Caki2 (cell line): ENCODE measurements around the gene DMRTC2. TPM values are rescaled to one million over a fixed set of nuclear protein-coding genes. Genes with fewer than 3 reads are reported as not detected.

Experiments
- DNase-seq: peaks from one replicate; pipeline ENCODE4 v3.0.0-alpha.2; 2015; ENCODE audit warnings: low read depth
- in situ Hi-C: cut with HindIII; loops from 2 replicates; pipeline ENCODE4 v1.10.0; 2016; ENCODE audit warnings: low sequenced_read_pairs, low pct_unique_long_range_greater_than_20kb, mixed read lengths
- total RNA-seq: library from RNA; depleted of rRNA; stranded (reverse); fragments of >200 nt; shearing (Covaris generic); gene quantifications from 2 replicates; pipeline ENCODE4 v1.2.3, GENCODE V29; 2014; ENCODE audit warnings: low replicate concordance; rRNA removed

Gene DMRTC2
- not detected in 2 replicates for total RNA-seq

- in situ Hi-C loops: no loop called here
- DNase-seq: no peak
Observed at GRCh38 chr19:41845001-41845050, at the start of gene DMRTC2. Gene DMRTC2, plus strand, starts transcription at chr19:41845042. Its CDS starts 2,387 bp downstream, at chr19:41847429.

GRCh38 chr19:41796362-41796761, 48.5 kb upstream of the DMRTC2 start, which contains the start of gene CEACAM3:
Gene CEACAM3, plus strand, starts transcription at chr19:41796587. Its CDS starts 91 bp downstream, at chr19:41796678.
- DNase-seq: no peak
- in situ Hi-C loops: no loop called here

- DNase-seq: no peak
- in situ Hi-C loops: no loop called here
Observed at GRCh38 chr19:41796901-41797300, 47.9 kb upstream of the DMRTC2 start.

GRCh38 chr19:41799444-41800000, 45.3 kb upstream of the DMRTC2 start:
- in situ Hi-C loops: no loop called here
- DNase-seq: peak; percentile 80

GRCh38 chr19:41801031-41801430, 43.8 kb upstream of the DMRTC2 start:
- no peak for DNase-seq
- in situ Hi-C loops: no loop called here

- peak; percentile 23 for DNase-seq
- in situ Hi-C loops: no loop called here
Observed at GRCh38 chr19:41801792-41802211, 43.0 kb upstream of the DMRTC2 start.

- in situ Hi-C loops: no loop called here
- DNase-seq: no peak
Observed at GRCh38 chr19:41802770-41803169, 42.1 kb upstream of the DMRTC2 start.

GRCh38 chr19:41804336-41804735, 40.5 kb upstream of the DMRTC2 start:
- in situ Hi-C loops: no loop called here
- no peak for DNase-seq

- in situ Hi-C loops: no loop called here
- no peak for DNase-seq
Observed at GRCh38 chr19:41807176-41807575, 37.7 kb upstream of the DMRTC2 start.

- in situ Hi-C loops: no loop called here
- DNase-seq: no peak
Observed at GRCh38 chr19:41808663-41809566, 35.9 kb upstream of the DMRTC2 start.

- in situ Hi-C loops: no loop called here
- DNase-seq: no peak
Observed at GRCh38 chr19:41810301-41810700, 34.5 kb upstream of the DMRTC2 start.

GRCh38 chr19:41811036-41811435, 33.8 kb upstream of the DMRTC2 start:
- no peak for DNase-seq

GRCh38 chr19:41811981-41812380, 32.9 kb upstream of the DMRTC2 start:
- in situ Hi-C loops: no loop called here
- DNase-seq: no peak

More at GRCh38 chr19:41811036-41811435, 33.8 kb upstream of the DMRTC2 start:
- in situ Hi-C loops: no loop called here

- no peak for DNase-seq
- in situ Hi-C loops: no loop called here
Observed at GRCh38 chr19:41813911-41814310, 30.9 kb upstream of the DMRTC2 start.

GRCh38 chr19:41815301-41815700, 29.5 kb upstream of the DMRTC2 start:
- no peak for DNase-seq
- in situ Hi-C loops: no loop called here

GRCh38 chr19:41816761-41817160, 28.1 kb upstream of the DMRTC2 start:
- in situ Hi-C loops: no loop called here
- DNase-seq: peak; percentile 74

- DNase-seq: peak; percentile 52
- in situ Hi-C loops: no loop called here
Observed at GRCh38 chr19:41821003-41821735, 23.7 kb upstream of the DMRTC2 start.

GRCh38 chr19:41837981-41838708, 6.7 kb upstream of the DMRTC2 start:
- no peak for DNase-seq
- in situ Hi-C loops: no loop called here

- in situ Hi-C loops: no loop called here
- no peak for DNase-seq
Observed at GRCh38 chr19:41839211-41839610, 5.6 kb upstream of the DMRTC2 start.
